Upper lobe of left lung (tissue), 4 donors: Measurements from ENCODE around the gene PLEKHA5.

Experiments
- CTCF ChIP-seq, 6 experiments: fragments of 450-650 bp in 4 of 6; fragments of 200-600 bp in 2 of 6; sonication (generic) in 2 of 6; IDR thresholded peaks; one replicate each; pipeline ENCODE4 v1.5.1; 2016 to 2019; ENCODE audit warnings: antibody characterized with exemption in 6 of 6
- POLR2A ChIP-seq, 4 donors: fragments of 450-650 bp; IDR thresholded peaks; one replicate each; pipeline ENCODE4 v1.5.1; 2016 to 2017; ENCODE audit warnings: antibody characterized with exemption in 4 of 4, mild to moderate bottlenecking in 2 of 4
- POLR2AphosphoS5 ChIP-seq, 2 donors: sonication (generic); formaldehyde crosslinking; IDR thresholded peaks; one replicate each; pipeline ENCODE4 v1.5.1; 2017; ENCODE audit warnings: antibody characterized with exemption in 2 of 2

GRCh38 chr12:19260135-19260534 lies 130.6 kb downstream of the PLEKHA5 start:
- TF ChIP-seq POLR2A (IDR thresholded peaks at IDR 0.05): no peak
- no peak for TF ChIP-seq CTCF (IDR thresholded peaks at IDR 0.05)
- no peak for TF ChIP-seq POLR2AphosphoS5 (IDR thresholded peaks at IDR 0.05)
